GM10266 (cell line): ENCODE results near the gene RNF19B.

Source experiments
- DNase-seq: peaks from one replicate; pipeline ENCODE4 v3.0.0; 2012; ENCODE audit errors: extremely low spot score
- TF ChIP-seq, protein P1 (sequence below): IDR thresholded peaks from 2 replicates; pipeline ENCODE4 v1.5.1; 2012; ENCODE audit warnings: mild to moderate bottlenecking, low read depth; ENCODE audit not compliant: control insufficient read depth, insufficient read depth; ENCODE audit errors: missing control alignments

Gene RNF19B

DNA sequence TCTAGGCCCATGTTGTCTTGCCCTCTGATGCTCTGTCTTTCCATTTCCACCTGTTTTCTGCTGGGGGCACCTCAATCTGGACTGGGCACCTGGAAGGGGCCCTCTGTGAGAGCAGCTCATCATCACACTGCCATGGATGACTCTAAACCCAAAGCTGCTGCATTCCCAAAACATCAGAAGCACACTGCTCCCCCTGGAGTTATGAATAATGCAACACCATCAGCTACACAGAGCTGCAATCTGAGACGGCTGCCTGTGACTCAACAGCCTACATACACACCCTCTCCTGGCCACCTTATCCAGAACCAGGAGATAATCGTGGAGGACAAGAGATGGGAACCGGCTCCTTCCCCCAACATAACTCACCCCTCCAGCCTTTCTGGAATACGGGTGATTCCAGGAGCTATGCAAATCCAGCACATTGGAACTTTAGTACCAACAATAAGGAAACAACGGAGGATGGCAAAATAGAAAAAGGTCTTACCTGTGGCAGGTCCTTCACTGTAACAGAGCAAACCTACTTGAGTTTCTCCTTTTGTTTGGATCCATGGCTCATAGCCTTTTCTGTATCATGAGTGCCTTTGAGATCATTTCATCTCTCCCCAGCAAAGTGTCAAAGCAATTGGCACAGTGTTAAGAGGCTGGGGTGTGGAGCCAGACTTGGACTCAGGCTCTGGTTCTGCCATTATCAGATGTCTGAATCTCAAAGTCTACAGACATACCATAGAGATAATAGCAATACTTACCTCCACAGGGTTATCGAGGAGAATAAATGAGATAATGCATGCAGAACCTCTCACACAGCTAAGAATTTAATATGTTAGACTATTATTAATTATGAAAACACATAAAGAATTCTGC, 42.8 kb upstream of the RNF19B start:
- TF ChIP-seq, protein P1, sequence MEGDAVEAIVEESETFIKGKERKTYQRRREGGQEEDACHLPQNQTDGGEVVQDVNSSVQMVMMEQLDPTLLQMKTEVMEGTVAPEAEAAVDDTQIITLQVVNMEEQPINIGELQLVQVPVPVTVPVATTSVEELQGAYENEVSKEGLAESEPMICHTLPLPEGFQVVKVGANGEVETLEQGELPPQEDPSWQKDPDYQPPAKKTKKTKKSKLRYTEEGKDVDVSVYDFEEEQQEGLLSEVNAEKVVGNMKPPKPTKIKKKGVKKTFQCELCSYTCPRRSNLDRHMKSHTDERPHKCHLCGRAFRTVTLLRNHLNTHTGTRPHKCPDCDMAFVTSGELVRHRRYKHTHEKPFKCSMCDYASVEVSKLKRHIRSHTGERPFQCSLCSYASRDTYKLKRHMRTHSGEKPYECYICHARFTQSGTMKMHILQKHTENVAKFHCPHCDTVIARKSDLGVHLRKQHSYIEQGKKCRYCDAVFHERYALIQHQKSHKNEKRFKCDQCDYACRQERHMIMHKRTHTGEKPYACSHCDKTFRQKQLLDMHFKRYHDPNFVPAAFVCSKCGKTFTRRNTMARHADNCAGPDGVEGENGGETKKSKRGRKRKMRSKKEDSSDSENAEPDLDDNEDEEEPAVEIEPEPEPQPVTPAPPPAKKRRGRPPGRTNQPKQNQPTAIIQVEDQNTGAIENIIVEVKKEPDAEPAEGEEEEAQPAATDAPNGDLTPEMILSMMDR, result peak; percentile 24
- DNase-seq, result no peak

DNA sequence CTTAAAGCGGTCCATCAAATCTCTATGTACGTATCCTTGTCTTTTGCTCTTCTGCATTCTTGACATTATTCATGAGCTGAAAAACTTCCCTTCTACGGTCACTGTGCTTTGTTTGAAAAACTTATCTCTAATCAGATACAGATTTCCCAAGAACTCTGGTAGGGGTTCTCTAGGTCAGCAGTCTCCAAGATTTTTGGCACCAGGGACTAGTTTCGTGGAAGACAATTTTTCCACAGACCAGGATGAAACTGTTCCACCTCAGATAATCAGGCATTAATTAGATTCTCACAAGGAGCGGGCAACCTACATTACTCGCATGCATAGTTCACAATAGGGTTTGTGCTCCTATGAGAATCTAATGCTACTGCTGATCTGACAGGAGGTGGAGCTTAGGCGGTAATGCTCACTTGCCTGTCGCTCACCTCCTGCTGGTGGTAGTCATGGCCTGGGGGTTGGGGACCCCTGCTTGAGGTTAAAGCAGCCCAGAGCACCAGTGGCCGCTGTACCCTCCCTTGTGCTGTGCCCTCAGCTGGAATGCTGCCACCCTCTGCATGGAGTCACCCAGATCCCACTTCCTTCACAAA, 41.3 kb upstream of the RNF19B start:
- no peak for DNase-seq

DNA sequence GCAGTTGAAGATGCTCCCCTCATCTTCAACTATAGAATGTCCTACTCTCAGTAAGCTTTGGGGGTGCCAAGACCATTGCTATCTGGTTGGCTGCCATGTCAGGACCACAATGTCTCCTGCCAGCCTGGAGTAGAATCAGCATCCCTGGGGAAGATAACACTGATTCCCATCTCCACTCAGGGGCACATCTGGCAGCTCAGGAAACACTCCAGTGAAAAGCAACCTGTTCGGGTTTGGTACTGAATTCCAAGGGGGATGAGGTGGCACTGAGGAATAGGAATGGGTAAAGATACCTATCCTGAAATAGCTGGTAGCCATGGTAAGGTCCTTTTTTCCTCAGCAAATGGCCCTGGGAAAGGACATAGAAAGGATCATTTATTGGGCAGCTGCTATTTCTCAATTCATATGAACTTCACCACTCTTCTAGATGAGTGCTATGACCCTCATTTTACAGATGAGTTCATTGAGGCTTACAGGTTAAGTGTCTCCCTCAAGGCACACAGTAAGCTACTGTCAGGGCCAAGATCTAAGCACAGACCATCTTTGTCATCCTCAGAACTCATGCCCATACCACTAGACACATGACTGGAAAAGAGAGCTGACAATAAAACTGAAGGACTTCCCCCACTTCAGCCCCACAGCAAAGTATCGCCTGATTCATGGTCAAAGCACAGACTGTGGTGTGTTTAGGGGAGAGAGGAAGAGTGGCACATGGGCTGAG, 40.7 kb upstream of the RNF19B start:
- TF ChIP-seq, protein P1, result no peak
- no peak for DNase-seq

More for the DNA sequence above, 41.3 kb upstream of the RNF19B start:
- TF ChIP-seq, protein P1, result no peak

DNA sequence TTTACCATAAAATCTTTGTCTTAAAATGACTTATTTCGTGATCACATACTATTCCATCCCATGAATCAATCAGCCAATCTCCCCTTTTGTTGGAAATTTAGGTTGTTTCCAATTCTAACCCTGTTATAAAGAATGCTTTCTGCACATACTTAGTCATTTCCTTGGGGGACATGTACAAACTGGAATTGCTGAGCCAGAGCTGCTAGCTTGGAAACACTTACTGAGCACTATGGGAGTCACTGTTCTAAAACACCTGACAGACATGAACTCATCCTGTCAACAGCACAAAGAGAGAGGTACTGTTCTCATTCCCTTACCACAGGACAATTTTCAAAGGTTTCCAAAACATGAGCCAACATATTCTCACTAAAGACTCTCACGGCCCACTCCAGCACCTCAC, 40.0 kb upstream of the RNF19B start:
- no peak for DNase-seq
- TF ChIP-seq, protein P1, result no peak

DNA sequence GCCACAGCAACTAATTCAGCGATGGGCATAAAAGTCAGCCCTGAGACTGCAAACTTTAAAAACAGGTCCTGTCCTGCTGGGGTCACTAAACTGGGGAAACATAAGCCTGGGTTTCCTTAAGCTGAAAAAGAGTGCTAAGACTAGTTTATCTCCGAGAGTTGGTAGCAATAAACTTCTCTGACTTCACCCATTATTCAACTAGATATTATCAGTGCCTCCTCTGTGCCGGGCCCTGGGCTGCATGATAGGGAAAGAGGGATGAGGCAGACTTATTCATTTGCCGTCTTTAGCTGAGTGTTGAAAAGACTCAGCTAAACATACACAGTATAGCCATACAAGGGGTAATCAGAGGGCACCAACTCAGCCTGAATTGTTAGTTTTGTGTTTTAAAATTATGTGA, 39.0 kb upstream of the RNF19B start:
- TF ChIP-seq, protein P1, result no peak
- DNase-seq, result no peak

DNA sequence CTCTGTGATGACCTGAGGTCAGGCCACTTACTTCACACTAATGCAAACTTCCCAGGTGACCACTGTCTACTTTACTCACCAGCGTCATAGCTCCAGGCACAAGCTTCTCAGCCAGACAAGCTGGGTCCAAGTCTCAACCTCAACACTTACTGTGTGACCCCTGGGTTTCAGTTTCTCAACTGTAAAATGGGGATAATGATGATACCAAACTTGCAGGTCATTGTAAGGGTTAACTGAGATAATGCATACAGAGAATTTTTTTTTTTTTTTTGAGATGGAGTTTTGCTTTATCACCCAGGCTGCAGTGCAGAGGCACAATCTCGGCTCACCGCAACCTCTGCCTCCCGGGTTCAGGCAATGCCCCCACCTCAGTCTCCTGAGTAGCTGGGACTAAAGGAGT, 37.4 kb upstream of the RNF19B start:
- DNase-seq, result no peak
- TF ChIP-seq, protein P1, result no peak
